Testis (tissue), 2 donors: ENCODE data around the gene LIN28A.

Experiments
- POLR2A ChIP-seq: fragments of 450-650 bp; IDR thresholded peaks from one replicate; pipeline ENCODE4 v1.6.1; 2017; ENCODE audit warnings: antibody characterized with exemption, mild to moderate bottlenecking, moderate library complexity
- TF ChIP-seq, protein P1 (sequence below), 3 experiments: fragments of 450-650 bp in 2 of 3; fragments of 200-600 bp in 1 of 3; sonication (generic) in 1 of 3; IDR thresholded peaks; one replicate each; pipeline ENCODE4 v1.5.1; 2016 to 2019; ENCODE audit warnings: antibody characterized with exemption in 3 of 3, mild to moderate bottlenecking in 2 of 3, moderate library complexity in 1 of 3

DNA sequence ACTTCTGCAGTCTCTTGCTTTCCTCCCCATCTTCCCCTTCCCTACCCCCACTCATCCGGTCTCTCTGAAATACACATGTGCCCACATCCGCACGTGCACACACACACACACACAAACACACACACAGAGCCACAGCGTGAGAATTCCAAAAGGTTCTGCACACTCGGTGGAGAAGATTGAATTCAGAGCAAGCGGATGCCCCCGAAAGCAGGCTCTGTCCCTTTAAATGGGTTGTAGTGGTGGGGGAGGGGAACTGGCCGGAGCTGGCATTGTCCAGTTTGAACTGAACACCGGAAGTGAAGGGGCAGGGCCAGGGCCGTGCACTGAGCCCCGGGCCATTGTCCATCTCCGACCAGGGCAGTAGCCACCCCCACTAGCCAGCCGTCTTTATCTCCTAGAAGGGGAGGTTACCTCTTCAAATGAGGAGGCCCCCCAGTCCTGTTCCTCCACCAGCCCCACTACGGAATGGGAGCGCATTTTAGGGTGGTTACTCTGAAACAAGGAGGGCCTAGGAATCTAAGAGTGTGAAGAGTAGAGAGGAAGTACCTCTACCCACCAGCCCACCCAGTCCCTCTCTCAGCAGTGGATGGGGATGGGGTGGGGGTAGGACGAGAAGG lies 1.3 kb upstream of the LIN28A start:
- TF ChIP-seq, protein P1, sequence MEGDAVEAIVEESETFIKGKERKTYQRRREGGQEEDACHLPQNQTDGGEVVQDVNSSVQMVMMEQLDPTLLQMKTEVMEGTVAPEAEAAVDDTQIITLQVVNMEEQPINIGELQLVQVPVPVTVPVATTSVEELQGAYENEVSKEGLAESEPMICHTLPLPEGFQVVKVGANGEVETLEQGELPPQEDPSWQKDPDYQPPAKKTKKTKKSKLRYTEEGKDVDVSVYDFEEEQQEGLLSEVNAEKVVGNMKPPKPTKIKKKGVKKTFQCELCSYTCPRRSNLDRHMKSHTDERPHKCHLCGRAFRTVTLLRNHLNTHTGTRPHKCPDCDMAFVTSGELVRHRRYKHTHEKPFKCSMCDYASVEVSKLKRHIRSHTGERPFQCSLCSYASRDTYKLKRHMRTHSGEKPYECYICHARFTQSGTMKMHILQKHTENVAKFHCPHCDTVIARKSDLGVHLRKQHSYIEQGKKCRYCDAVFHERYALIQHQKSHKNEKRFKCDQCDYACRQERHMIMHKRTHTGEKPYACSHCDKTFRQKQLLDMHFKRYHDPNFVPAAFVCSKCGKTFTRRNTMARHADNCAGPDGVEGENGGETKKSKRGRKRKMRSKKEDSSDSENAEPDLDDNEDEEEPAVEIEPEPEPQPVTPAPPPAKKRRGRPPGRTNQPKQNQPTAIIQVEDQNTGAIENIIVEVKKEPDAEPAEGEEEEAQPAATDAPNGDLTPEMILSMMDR (IDR thresholded peaks at IDR 0.05): no peak
- no peak for TF ChIP-seq POLR2A
